ENCODE results near the gene RPS16.
A peak's percentile ranks its signal among the peaks of the same experiment; 100 is the strongest.

GRCh38 chr19:39474139-39474620 is 38.4 kb upstream of the RPS16 start:
- TF ChIP-seq POLR2AphosphoS5 (IDR thresholded peaks at IDR 0.05), result no peak
- peak; percentile 70 to 83 (median 78) for TF ChIP-seq CTCF (IDR thresholded peaks at IDR 0.05)
- TF ChIP-seq POLR2A (IDR thresholded peaks at IDR 0.05), result no peak
- no peak for TF ChIP-seq EP300 (IDR thresholded peaks at IDR 0.05; ENCODE audit: low read depth)
